GM19240 (cell line): ENCODE measurements around the gene PFN3.
"Not testable (repeated sequence)": the region's sequence is repeated elsewhere in the genome, so short reads cannot be mapped to it uniquely, and the experiment has no call there.

Experiments
- DNase-seq: peaks from one replicate; pipeline ENCODE4 v3.0.0; 2011; ENCODE audit warnings: low spot score; ENCODE audit not compliant: insufficient read length

Gene PFN3

GRCh38 chr5:177361418-177362291 is 38.8 kb downstream of the PFN3 start:
- no peak for DNase-seq

- not testable (repeated sequence) for DNase-seq
Measured at GRCh38 chr5:177360740-177361139, 39.7 kb downstream of the PFN3 start.

GRCh38 chr5:177359860-177360259 is 40.6 kb downstream of the PFN3 start:
- DNase-seq = no peak

- no peak for DNase-seq
Measured at GRCh38 chr5:177359451-177359851, 41.0 kb downstream of the PFN3 start.

GRCh38 chr5:177358370-177358819 is 42.1 kb downstream of the PFN3 start:
- no peak for DNase-seq

- DNase-seq = peak; percentile 93
Measured at GRCh38 chr5:177357459-177358351, 42.8 kb downstream of the PFN3 start, which contains the start of gene RGS14. Gene RGS14 (plus strand): TSS chr5:177357924. CDS start chr5:177358025, 101 bp downstream.

GRCh38 chr5:177357146-177357458 is 43.4 kb downstream of the PFN3 start:
- no peak for DNase-seq

GRCh38 chr5:177356746-177357145 is 43.7 kb downstream of the PFN3 start:
- no peak for DNase-seq

GRCh38 chr5:177355868-177356168 is 44.6 kb downstream of the PFN3 start:
- DNase-seq = no peak

GRCh38 chr5:177355162-177355867 is 45.1 kb downstream of the PFN3 start:
- no peak for DNase-seq

GRCh38 chr5:177354711-177355110 is 45.8 kb downstream of the PFN3 start:
- DNase-seq = no peak

GRCh38 chr5:177354256-177354655 is 46.2 kb downstream of the PFN3 start:
- no peak for DNase-seq

GRCh38 chr5:177353093-177353492 is 47.4 kb downstream of the PFN3 start:
- no peak for DNase-seq

- DNase-seq = peak; percentile 90
Measured at GRCh38 chr5:177351392-177352329, 48.8 kb downstream of the PFN3 start, which contains the start of gene LMAN2. Gene LMAN2 (minus strand): TSS chr5:177351668. CDS start chr5:177351647, 21 bp downstream.

GRCh38 chr5:177350776-177351391 is 49.6 kb downstream of the PFN3 start:
- DNase-seq = no peak
